Bronchial epithelial cell (primary cell): ENCODE data around the gene PDE1C. TPM values are rescaled to one million over a fixed set of nuclear protein-coding genes. Genes with fewer than 3 reads are reported as not detected.
A peak's percentile ranks its signal among the peaks of the same experiment; 100 is the strongest.

Experiments used
- DNase-seq: peaks from one replicate; pipeline ENCODE4 v3.0.0-alpha.2; 2010; ENCODE audit warnings: low read depth
- FAIRE-seq: peaks from 2 replicates; lab custom pipeline; 2011; peaks lifted over from hg19 to GRCh38; lab: Jason Lieb, UNC
- H3K27me3 ChIP-seq: 2 replicates; pipeline ENCODE4 v1.5.1; 2011; ENCODE audit warnings: low read length; ENCODE audit not compliant: control insufficient read depth, insufficient read depth
- H3K36me3 ChIP-seq: 2 replicates; pipeline ENCODE4 v1.5.1; 2011; ENCODE audit warnings: low read length; ENCODE audit not compliant: control insufficient read depth, insufficient read depth
- H3K4me3 ChIP-seq: 2 replicates; pipeline ENCODE4 v1.5.1; 2011; ENCODE audit warnings: mild to moderate bottlenecking, low read depth, low read length, control low read depth
- total RNA-seq: library from RNA; depleted of rRNA; stranded (reverse); fragments of >200 nt; gene quantifications from 2 replicates; pipeline ENCODE4 v1.2.1, GENCODE V29; 2014
- TF ChIP-seq, protein P1 (sequence below): IDR thresholded peaks from 2 replicates; pipeline ENCODE4 v1.5.1; 2011; ENCODE audit warnings: mild to moderate bottlenecking, moderate library complexity, low read length, control low read depth, inconsistent platforms; ENCODE audit not compliant: insufficient read depth, severe bottlenecking

The PDE1C gene
- total RNA-seq, 1 donor from 2014 or later: not detected

DNA sequence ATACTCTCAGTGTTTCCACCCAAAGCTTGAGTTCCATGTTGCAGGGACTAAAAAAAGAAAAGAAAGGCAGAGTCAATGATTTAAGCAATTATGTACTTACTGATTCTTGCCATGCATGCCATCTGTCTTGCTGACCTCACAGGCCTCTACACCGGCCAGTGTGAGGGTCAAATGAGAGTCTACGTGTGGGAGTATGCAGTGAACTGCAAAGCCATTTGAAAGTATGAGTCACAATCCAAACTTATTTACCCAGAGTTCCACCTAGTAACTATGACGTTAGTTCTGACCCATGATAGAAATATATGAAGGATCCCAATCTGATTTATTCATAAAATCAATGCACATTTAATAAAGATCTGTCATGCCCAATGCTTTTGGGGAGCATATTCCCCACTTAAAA lies 26.5 kb downstream of the PDE1C start:
- no peaks in the 10 kb centered on the region for H3K36me3 ChIP-seq
- no peaks in the 10 kb centered on the region for H3K27me3 ChIP-seq
- TF ChIP-seq, protein P1, sequence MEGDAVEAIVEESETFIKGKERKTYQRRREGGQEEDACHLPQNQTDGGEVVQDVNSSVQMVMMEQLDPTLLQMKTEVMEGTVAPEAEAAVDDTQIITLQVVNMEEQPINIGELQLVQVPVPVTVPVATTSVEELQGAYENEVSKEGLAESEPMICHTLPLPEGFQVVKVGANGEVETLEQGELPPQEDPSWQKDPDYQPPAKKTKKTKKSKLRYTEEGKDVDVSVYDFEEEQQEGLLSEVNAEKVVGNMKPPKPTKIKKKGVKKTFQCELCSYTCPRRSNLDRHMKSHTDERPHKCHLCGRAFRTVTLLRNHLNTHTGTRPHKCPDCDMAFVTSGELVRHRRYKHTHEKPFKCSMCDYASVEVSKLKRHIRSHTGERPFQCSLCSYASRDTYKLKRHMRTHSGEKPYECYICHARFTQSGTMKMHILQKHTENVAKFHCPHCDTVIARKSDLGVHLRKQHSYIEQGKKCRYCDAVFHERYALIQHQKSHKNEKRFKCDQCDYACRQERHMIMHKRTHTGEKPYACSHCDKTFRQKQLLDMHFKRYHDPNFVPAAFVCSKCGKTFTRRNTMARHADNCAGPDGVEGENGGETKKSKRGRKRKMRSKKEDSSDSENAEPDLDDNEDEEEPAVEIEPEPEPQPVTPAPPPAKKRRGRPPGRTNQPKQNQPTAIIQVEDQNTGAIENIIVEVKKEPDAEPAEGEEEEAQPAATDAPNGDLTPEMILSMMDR: no peak
- no peak overlapping the region for H3K4me3 ChIP-seq
- no peak for FAIRE-seq
- DNase-seq: no peak

DNA sequence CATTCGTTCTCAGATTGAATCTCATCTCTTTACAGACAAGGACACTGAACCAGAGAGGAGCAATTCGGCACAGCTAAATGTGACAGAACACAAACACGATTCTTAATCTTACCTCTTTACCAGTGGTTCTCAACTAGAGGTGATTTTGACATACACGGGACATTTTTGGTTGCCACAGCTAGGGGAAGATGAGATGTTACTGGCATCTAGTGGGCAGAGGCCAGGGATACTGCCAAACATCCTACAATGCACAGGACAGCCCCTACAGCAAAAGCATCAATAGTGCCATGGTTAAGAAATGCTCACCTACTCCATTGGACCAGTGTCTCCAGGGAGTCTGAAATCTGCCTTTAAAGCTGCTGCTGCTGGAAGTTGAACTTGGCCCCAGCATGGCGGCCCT lies 27.3 kb downstream of the PDE1C start:
- TF ChIP-seq, protein P1: no peak
- Histone ChIP-seq H3K36me3 (no peaks in the 10 kb centered on the region), H3K27me3 (no peaks in the 10 kb centered on the region), H3K4me3 (no peak overlapping the region)
- no peak for DNase-seq
- FAIRE-seq: no peak

GRCh38 chr7:32039000-32039756 lies 31.0 kb downstream of the PDE1C start:
- DNase-seq (no peak), FAIRE-seq (no peak)
- TF ChIP-seq, protein P1: no peak
- no peaks in the 10 kb centered on the region for H3K27me3 ChIP-seq
- no peak overlapping the region for H3K4me3 ChIP-seq
- no peaks in the 10 kb centered on the region for H3K36me3 ChIP-seq

DNA sequence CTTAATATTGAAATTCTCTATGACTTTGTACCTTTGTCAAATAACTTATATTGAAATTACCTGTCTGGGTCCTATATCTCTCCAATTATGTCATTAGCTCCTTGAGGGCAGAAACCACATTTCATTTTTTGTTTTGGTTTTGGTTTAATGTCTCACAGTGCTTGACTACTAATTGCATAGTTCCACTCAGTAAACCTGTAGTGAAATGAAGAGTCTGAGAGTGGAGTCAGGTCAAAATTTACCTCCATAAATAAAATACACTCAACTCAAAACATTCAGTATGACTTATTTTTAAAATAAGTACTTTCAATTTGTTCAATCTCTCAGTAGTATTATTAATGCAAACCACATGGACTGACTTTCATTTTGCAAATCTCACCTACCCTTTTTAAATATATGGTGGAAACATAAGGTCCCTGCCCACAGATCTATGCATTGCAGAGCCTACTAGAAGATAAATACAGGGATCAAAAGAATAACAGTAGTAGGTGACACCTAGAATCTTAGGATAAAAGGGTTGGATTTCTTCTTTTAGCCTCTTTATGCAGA lies 32.5 kb downstream of the PDE1C start:
- FAIRE-seq (no peak), DNase-seq (no peak)
- no peak overlapping the region for H3K4me3 ChIP-seq
- H3K27me3 ChIP-seq: no peaks in the 10 kb centered on the region
- TF ChIP-seq, protein P1: no peak
- no peaks in the 10 kb centered on the region for H3K36me3 ChIP-seq

- FAIRE-seq (no peak), DNase-seq (peak; percentile 3)
- no peak overlapping the region for H3K4me3 ChIP-seq
- TF ChIP-seq, protein P1: no peak
- no peaks in the 10 kb centered on the region for H3K27me3 ChIP-seq
- no peaks in the 10 kb centered on the region for H3K36me3 ChIP-seq
Measured at GRCh38 chr7:32036557-32036956, 33.6 kb downstream of the PDE1C start.

DNA sequence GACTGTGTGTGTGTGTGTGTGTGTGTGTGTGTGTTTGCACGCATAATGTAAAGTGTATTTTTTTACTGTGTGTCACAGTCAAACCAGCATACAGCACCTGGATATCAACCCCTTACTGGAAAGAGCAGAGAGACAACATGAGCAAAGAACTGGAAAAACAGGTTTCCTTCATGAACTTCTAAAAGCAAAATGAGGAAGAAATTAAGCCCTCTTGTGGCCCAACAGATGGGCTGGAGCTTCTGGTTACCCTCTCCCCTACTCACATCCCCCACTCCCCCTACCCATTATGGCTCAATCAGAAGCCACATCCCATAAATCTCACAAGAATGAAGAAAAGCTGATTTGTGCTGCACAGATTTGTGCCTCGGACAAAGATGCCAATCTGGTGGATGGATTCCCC lies 36.2 kb downstream of the PDE1C start:
- FAIRE-seq (no peak), DNase-seq (peak; percentile 55)
- Histone ChIP-seq H3K4me3 (no peak overlapping the region), H3K27me3 (no peaks in the 10 kb centered on the region), H3K36me3 (no peaks in the 10 kb centered on the region)
- TF ChIP-seq, protein P1: no peak
